HG03135 (cell line): ENCODE results near the gene NXPH2.
A peak's percentile ranks its signal among the peaks of the same experiment; 100 is the strongest.

Experiments
- ATAC-seq: cut with Tn5 transposase; IDR thresholded peaks from one replicate; pipeline ENCODE4 v1.9.1; 2021; ENCODE audit warnings: mild to moderate bottlenecking, moderate library complexity; ENCODE audit not compliant: unreplicated experiment

The NXPH2 gene

GRCh38 chr2:138712212-138712979, 67.8 kb downstream of the NXPH2 start:
- ATAC-seq, result peak; percentile 94

- peak; percentile 50 for ATAC-seq
These were observed 68.4 kb downstream of the NXPH2 start for GRCh38 chr2:138711812-138712211.

GRCh38 chr2:138708682-138709241, 71.4 kb downstream of the NXPH2 start:
- ATAC-seq, result no peak

- no peak for ATAC-seq
These were observed 72.7 kb downstream of the NXPH2 start for GRCh38 chr2:138707392-138708074.

GRCh38 chr2:138703242-138703641, 76.9 kb downstream of the NXPH2 start:
- ATAC-seq, result no peak

- no peak for ATAC-seq
These were observed 79.5 kb downstream of the NXPH2 start for GRCh38 chr2:138700716-138701115.

- no peak for ATAC-seq
These were observed 80.8 kb downstream of the NXPH2 start for GRCh38 chr2:138699421-138699820.

- no peak for ATAC-seq
These were observed 81.8 kb downstream of the NXPH2 start for GRCh38 chr2:138698428-138698827.

GRCh38 chr2:138691667-138692066, 88.5 kb downstream of the NXPH2 start:
- no peak for ATAC-seq

GRCh38 chr2:138689705-138690104, 90.5 kb downstream of the NXPH2 start:
- no peak for ATAC-seq

GRCh38 chr2:138682163-138682562, 98.0 kb downstream of the NXPH2 start:
- no peak for ATAC-seq

GRCh38 chr2:138677221-138677620, 103.0 kb downstream of the NXPH2 start:
- ATAC-seq, result no peak

GRCh38 chr2:138676619-138677021, 103.6 kb downstream of the NXPH2 start:
- no peak for ATAC-seq

GRCh38 chr2:138671566-138671965, 108.6 kb downstream of the NXPH2 start:
- ATAC-seq, result no peak

GRCh38 chr2:138670734-138671133, 109.5 kb downstream of the NXPH2 start:
- no peak for ATAC-seq

GRCh38 chr2:138665937-138666336, 114.3 kb downstream of the NXPH2 start:
- ATAC-seq, result no peak

- no peak for ATAC-seq
These were observed 121.8 kb downstream of the NXPH2 start for GRCh38 chr2:138658187-138658894.

GRCh38 chr2:138654146-138654545, 126.0 kb downstream of the NXPH2 start:
- no peak for ATAC-seq

- ATAC-seq, result no peak
These were observed 127.8 kb downstream of the NXPH2 start for GRCh38 chr2:138652378-138652777.

GRCh38 chr2:138649571-138649970, 130.6 kb downstream of the NXPH2 start:
- no peak for ATAC-seq

- ATAC-seq, result no peak
These were observed 131.6 kb downstream of the NXPH2 start for GRCh38 chr2:138648606-138649005.
